Measurements from ENCODE around the gene UBE2K. TPM values are rescaled to one million over a fixed set of nuclear protein-coding genes. Genes with fewer than 3 reads are reported as not detected.
"Not testable (repeated sequence)": the region's sequence is repeated elsewhere in the genome, so short reads cannot be mapped to it uniquely, and the experiment has no call there.

The UBE2K gene
- total RNA-seq, 2 experiments from 2014 or later: 69.5 to 77.1 TPM

GRCh38 chr4:39730072-39730471, 32.1 kb downstream of the UBE2K start:
- H3K4me3 Mint-ChIP-seq: no peak overlapping the region
- peaks cover 13% of the 10 kb centered on the region for H3K36me3 Mint-ChIP-seq (ENCODE audit: low read depth)
- ChIA-PET CTCF (no interaction called here), POLR2A (no interaction called here)
- ATAC-seq: no peak
- no peak for TF ChIP-seq CTCF (IDR thresholded peaks at IDR 0.05)
- H3K27ac Mint-ChIP-seq: no peak overlapping the region
- no peaks in the 10 kb centered on the region for H3K27me3 Mint-ChIP-seq
- no peaks in the 10 kb centered on the region for H3K9me3 Mint-ChIP-seq
- intact Hi-C loops (cut with micrococcal nuclease): no loop called here
- no peak for DNase-seq
- H3K4me1 Mint-ChIP-seq (ENCODE audit: low read depth): peaks cover 38% of the 10 kb centered on the region

GRCh38 chr4:39731908-39732307, 34.0 kb downstream of the UBE2K start:
- H3K27ac Mint-ChIP-seq: no peak overlapping the region
- H3K27me3 Mint-ChIP-seq: no peaks in the 10 kb centered on the region
- TF ChIP-seq CTCF (IDR thresholded peaks at IDR 0.05): no peak
- H3K36me3 Mint-ChIP-seq (ENCODE audit: low read depth): peaks cover 13% of the 10 kb centered on the region
- ChIA-PET POLR2A (interaction anchor here (0.5 to 1.0 kb wide), 3 partner anchors 34 to 153 kb away, joined by 3 to 4 read pairs (median 3); partner anchors contain the start of gene UBE2K), CTCF (interaction anchor here (0.7 to 1.6 kb wide), 2 partner anchors 14 to 431 kb away, joined by 4 to 6 read pairs; no protein-coding TSS in a partner anchor)
- no peak overlapping the region for H3K4me3 Mint-ChIP-seq
- intact Hi-C loops (cut with micrococcal nuclease): no loop called here
- H3K9me3 Mint-ChIP-seq: no peaks in the 10 kb centered on the region
- H3K4me1 Mint-ChIP-seq (ENCODE audit: low read depth): peaks cover 27% of the 10 kb centered on the region
- no peak for DNase-seq
- no peak for ATAC-seq

GRCh38 chr4:39732728-39733127, 34.8 kb downstream of the UBE2K start:
- ChIA-PET CTCF (interaction anchor here (0.7 kb wide), 1 partner anchor 430 kb away, joined by 4 read pairs; no protein-coding TSS in a partner anchor), POLR2A (interaction anchor here (0.7 to 2.0 kb wide), 3 partner anchors 13 to 937 kb away, joined by 3 to 4 read pairs (median 4); no protein-coding TSS in a partner anchor)
- ATAC-seq (no peak), DNase-seq (peak; percentile 18)
- intact Hi-C loops (cut with micrococcal nuclease): no loop called here
- Mint-ChIP-seq H3K27ac (peak overlapping the region; percentile 38), H3K4me1 (ENCODE audit: low read depth) (peaks cover 26% of the 10 kb centered on the region), H3K27me3 (no peaks in the 10 kb centered on the region), H3K9me3 (no peaks in the 10 kb centered on the region), H3K4me3 (no peak overlapping the region), H3K36me3 (ENCODE audit: low read depth) (peaks cover 13% of the 10 kb centered on the region)
- no peak for TF ChIP-seq CTCF (IDR thresholded peaks at IDR 0.05)

- H3K4me3 Mint-ChIP-seq; H3K4me1 Mint-ChIP-seq (ENCODE audit: low read depth); DNase-seq; CTCF ChIA-PET; H3K9me3 Mint-ChIP-seq; H3K27me3 Mint-ChIP-seq; ATAC-seq; POLR2A ChIA-PET; H3K36me3 Mint-ChIP-seq (ENCODE audit: low read depth); H3K27ac Mint-ChIP-seq; intact Hi-C loops (cut with micrococcal nuclease): not testable (repeated sequence)
These were observed 41.7 kb downstream of the UBE2K start for GRCh38 chr4:39739591-39739990.

- peaks cover 14% of the 10 kb centered on the region for H3K4me1 Mint-ChIP-seq (ENCODE audit: low read depth)
- CTCF ChIA-PET: interaction anchor here (0.6 kb wide), 1 partner anchor 25 kb away, joined by 3 read pairs; no protein-coding TSS in a partner anchor
- TF ChIP-seq CTCF (IDR thresholded peaks at IDR 0.05): no peak
- no peaks in the 10 kb centered on the region for H3K27me3 Mint-ChIP-seq
- POLR2A ChIA-PET: no interaction called here
- intact Hi-C loops (cut with micrococcal nuclease): no loop called here
- H3K27ac Mint-ChIP-seq: no peak overlapping the region
- H3K4me3 Mint-ChIP-seq: no peak overlapping the region
- peaks cover 6% of the 10 kb centered on the region for H3K36me3 Mint-ChIP-seq (ENCODE audit: low read depth)
- ATAC-seq (no peak), DNase-seq (no peak)
- no peaks in the 10 kb centered on the region for H3K9me3 Mint-ChIP-seq
These were observed 43.5 kb downstream of the UBE2K start for GRCh38 chr4:39741401-39741800.
